Esophagus muscularis mucosa (tissue), 4 donors: ENCODE results near the gene SLC7A1. TPM values are rescaled to one million over a fixed set of nuclear protein-coding genes. Genes with fewer than 3 reads are reported as not detected.
A peak's percentile ranks its signal among the peaks of the same experiment; 100 is the strongest.

Experiments used
- DNase-seq: peaks from one replicate; pipeline ENCODE4 v3.0.0-alpha.2; 2017; ENCODE audit errors: extremely low spot score
- H3K27ac ChIP-seq, 4 donors: fragments of 200-600 bp; sonication (generic); replicated peaks in 1 of 4; 1 replicate in 3 of 4; 2 replicates in 1 of 4; pipeline ENCODE4 v1.5.1; 2016 to 2019; ENCODE audit warnings: mild to moderate bottlenecking in 1 of 4
- H3K27me3 ChIP-seq, 4 donors: fragments of 200-600 bp; sonication (generic); one replicate each; pipeline versions ENCODE4 v1.5.1 to v1.6.0; 2016 to 2019
- H3K36me3 ChIP-seq, 4 donors: fragments of 200-600 bp; sonication (generic); one replicate each; pipeline ENCODE4 v1.5.1; 2016 to 2019
- H3K4me1 ChIP-seq, 4 donors: fragments of 200-600 bp; sonication (generic); one replicate each; pipeline ENCODE4 v1.5.1; 2016 to 2019
- H3K4me3 ChIP-seq, 4 donors: fragments of 200-600 bp; sonication (generic); 1 replicate in 2 of 4; 2 replicates in 2 of 4; pipeline ENCODE4 v1.5.1; 2016 to 2019; ENCODE audit warnings: mild to moderate bottlenecking in 4 of 4, moderate library complexity in 1 of 4
- H3K9me3 ChIP-seq, 4 donors: fragments of 200-600 bp; sonication (generic); 1 replicate in 3 of 4; 2 replicates in 1 of 4; pipeline ENCODE4 v1.5.1; 2016 to 2019
- CTCF ChIP-seq, 3 experiments: fragments of 200-600 bp in 2 of 3; fragments of 450-650 bp in 1 of 3; sonication (generic) in 2 of 3; IDR thresholded peaks; one replicate each; pipeline ENCODE4 v1.5.1; 2017 to 2019; ENCODE audit warnings: antibody characterized with exemption in 3 of 3, mild to moderate bottlenecking in 2 of 3, moderate library complexity in 1 of 3
- EP300 ChIP-seq: sonication (generic); formaldehyde crosslinking; IDR thresholded peaks from one replicate; pipeline ENCODE4 v1.6.1; 2017; ENCODE audit warnings: antibody characterized with exemption
- POLR2A ChIP-seq: fragments of 450-650 bp; IDR thresholded peaks from one replicate; pipeline ENCODE4 v1.6.1; 2017; ENCODE audit warnings: antibody characterized with exemption, moderate library complexity, mild to moderate bottlenecking, low read depth
- POLR2AphosphoS5 ChIP-seq, 2 donors: sonication (generic); formaldehyde crosslinking; IDR thresholded peaks; one replicate each; pipeline ENCODE4 v1.6.1; 2017; ENCODE audit warnings: antibody characterized with exemption in 2 of 2
- WGBS: methylation state at CpG from one replicate; pipeline ENCODE4 v1.1.5; 2018; 5-methylcytosine and 5-hydroxymethylcytosine counted together
- intact Hi-C: fragments of 100-400 bp; cut with DNase I; formaldehyde crosslinking; loops from one replicate; pipeline ENCODE4 v1.15.1; 2023
- total RNA-seq, 4 donors: library from RNA; depleted of rRNA; stranded (reverse); fragments of >200 nt; gene quantifications; one replicate each; pipeline versions ENCODE4 v1.1.0 to v1.2.1, GENCODE V29; 2016

Gene SLC7A1
- total RNA-seq, 4 donors from 2014 or later: 15.0 to 28.8 (median 21.6) TPM

- Histone ChIP-seq H3K4me1 (peaks cover 7 to 30% (median 26%) of the 10 kb centered on the region in 4 donors), H3K4me3 (no peak overlapping the region), H3K9me3 (no peaks in the 10 kb centered on the region), H3K36me3 (no peaks in the 10 kb centered on the region), H3K27me3 (no peaks in the 10 kb centered on the region), H3K27ac (peak overlapping the region in 1 of 4 donors; percentile 13)
- DNase-seq: no peak
- no peak for TF ChIP-seq POLR2AphosphoS5 (IDR thresholded peaks at IDR 0.05)
- peak; percentile 22 to 29 (median 25) for TF ChIP-seq CTCF (IDR thresholded peaks at IDR 0.05)
- no peak for TF ChIP-seq EP300
- no peak for TF ChIP-seq POLR2A
- intact Hi-C loops: no loop called here
Observed at GRCh38 chr13:29564818-29565217, 30.7 kb downstream of the SLC7A1 start.

GRCh38 chr13:29564373-29564772 is 31.1 kb downstream of the SLC7A1 start:
- no peaks in the 10 kb centered on the region for H3K27me3 ChIP-seq
- WGBS: 85% methylated on average over 5 of the region's 5 CpGs
- no peaks in the 10 kb centered on the region for H3K36me3 ChIP-seq
- no peaks in the 10 kb centered on the region for H3K9me3 ChIP-seq
- no peak overlapping the region for H3K4me3 ChIP-seq
- TF ChIP-seq EP300 (no peak), POLR2AphosphoS5 (IDR thresholded peaks at IDR 0.05) (no peak), POLR2A (no peak), CTCF (IDR thresholded peaks at IDR 0.05) (no peak)
- intact Hi-C loops: no loop called here
- no peak for DNase-seq
- H3K27ac ChIP-seq: no peak overlapping the region
- peaks cover 7 to 26% (median 21%) of the 10 kb centered on the region in 4 donors for H3K4me1 ChIP-seq

- Histone ChIP-seq H3K4me3 (no peak overlapping the region), H3K27me3 (no peaks in the 10 kb centered on the region), H3K4me1 (peaks cover 7 to 22% (median 18%) of the 10 kb centered on the region in 4 donors), H3K9me3 (no peaks in the 10 kb centered on the region), H3K27ac (no peak overlapping the region), H3K36me3 (no peaks in the 10 kb centered on the region)
- 82% methylated on average over 6 of the region's 6 CpGs for WGBS
- intact Hi-C loops: no loop called here
- TF ChIP-seq POLR2AphosphoS5 (IDR thresholded peaks at IDR 0.05): no peak
- no peak for TF ChIP-seq CTCF (IDR thresholded peaks at IDR 0.05)
- no peak for TF ChIP-seq EP300
- TF ChIP-seq POLR2A: no peak
- DNase-seq: no peak
Observed at GRCh38 chr13:29563941-29564340, 31.5 kb downstream of the SLC7A1 start.

GRCh38 chr13:29562786-29563438 is 32.6 kb downstream of the SLC7A1 start:
- intact Hi-C loops: no loop called here

More at GRCh38 chr13:29562786-29563438, 32.6 kb downstream of the SLC7A1 start:
- H3K9me3 ChIP-seq: no peaks in the 10 kb centered on the region
- no peaks in the 10 kb centered on the region for H3K27me3 ChIP-seq
- no peaks in the 10 kb centered on the region for H3K36me3 ChIP-seq
- no peak for DNase-seq
- H3K4me3 ChIP-seq: no peak overlapping the region
- no peak for TF ChIP-seq POLR2AphosphoS5 (IDR thresholded peaks at IDR 0.05)
- TF ChIP-seq CTCF (IDR thresholded peaks at IDR 0.05): no peak
- TF ChIP-seq POLR2A: no peak
- TF ChIP-seq EP300: no peak
- H3K4me1 ChIP-seq: peaks cover 7 to 22% (median 17%) of the 10 kb centered on the region in 4 donors
- WGBS: 95% methylated on average over 7 of the region's 7 CpGs
- no peak overlapping the region for H3K27ac ChIP-seq
